Activated T-cell treated with anti-CD3 and anti-CD28 coated beads, Interleukin-2, amount 50 U/mL, for 24 hours (primary cell): ENCODE results near the gene PLD1.

Experiments used
- DNase-seq: peaks from one replicate; pipeline ENCODE4 v3.0.0-alpha.2; 2020
- H3K27ac Mint-ChIP-seq: 2 replicates; pipeline ENCODE4 v1.8.0; 2020; ENCODE audit warnings: mild to moderate bottlenecking, mixed read lengths
- H3K27me3 Mint-ChIP-seq: 2 replicates; pipeline ENCODE4 v1.8.0; 2020; ENCODE audit warnings: mixed read lengths
- H3K36me3 Mint-ChIP-seq: 2 replicates; pipeline ENCODE4 v1.8.0; 2020; ENCODE audit warnings: low read depth, mixed read lengths
- H3K4me1 Mint-ChIP-seq: 2 replicates; pipeline ENCODE4 v1.8.0; 2020; ENCODE audit warnings: low read depth, mixed read lengths
- H3K4me3 Mint-ChIP-seq: 2 replicates; pipeline ENCODE4 v1.8.0; 2020; ENCODE audit warnings: mild to moderate bottlenecking, moderate library complexity, mixed read lengths
- H3K9me3 Mint-ChIP-seq: 2 replicates; pipeline ENCODE4 v1.8.0; 2020; ENCODE audit warnings: mixed read lengths

PLD1 gene

GRCh38 chr3:171768281-171768900, 41.9 kb downstream of the PLD1 start:
- peaks cover 7% of the 10 kb centered on the region for H3K27me3 Mint-ChIP-seq
- no peaks in the 10 kb centered on the region for H3K36me3 Mint-ChIP-seq
- DNase-seq, result no peak
- H3K4me1 Mint-ChIP-seq, result peaks cover 3% of the 10 kb centered on the region
- H3K4me3 Mint-ChIP-seq, result no peak overlapping the region
- H3K9me3 Mint-ChIP-seq, result no peaks in the 10 kb centered on the region
- no peak overlapping the region for H3K27ac Mint-ChIP-seq

- Mint-ChIP-seq H3K36me3 (no peaks in the 10 kb centered on the region), H3K4me3 (no peak overlapping the region), H3K27ac (no peak overlapping the region), H3K4me1 (no peaks in the 10 kb centered on the region), H3K27me3 (peaks cover 15% of the 10 kb centered on the region), H3K9me3 (no peaks in the 10 kb centered on the region)
- DNase-seq, result no peak
These were observed 44.8 kb downstream of the PLD1 start for GRCh38 chr3:171765511-171765887.

DNA sequence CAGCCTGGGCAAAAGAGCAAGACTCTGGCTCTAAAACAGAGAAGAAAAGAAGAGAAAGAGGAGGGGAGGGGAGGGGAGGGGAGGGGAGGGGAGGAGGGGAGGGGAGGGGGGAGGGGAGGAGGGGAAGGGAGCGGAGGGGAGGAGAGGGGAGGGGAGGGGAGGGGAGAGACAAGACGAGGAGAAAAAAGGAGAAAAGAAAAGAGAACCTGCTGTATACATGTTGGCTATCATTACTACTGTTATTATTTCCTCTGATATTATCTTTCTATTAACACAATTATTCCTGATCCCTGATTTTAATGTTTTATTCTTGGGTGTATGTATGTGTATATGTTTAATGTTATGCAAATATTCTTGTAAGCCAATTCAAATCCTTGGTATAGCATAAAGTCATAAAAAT, 46.9 kb downstream of the PLD1 start:
- DNase-seq, result no peak
- Mint-ChIP-seq H3K27me3 (peaks cover 21% of the 10 kb centered on the region), H3K27ac (no peak overlapping the region), H3K9me3 (no peaks in the 10 kb centered on the region), H3K4me3 (no peak overlapping the region), H3K36me3 (no peaks in the 10 kb centered on the region), H3K4me1 (no peaks in the 10 kb centered on the region)

- Mint-ChIP-seq H3K4me1 (no peaks in the 10 kb centered on the region), H3K27ac (no peak overlapping the region), H3K27me3 (peaks cover 23% of the 10 kb centered on the region), H3K36me3 (no peaks in the 10 kb centered on the region), H3K9me3 (no peaks in the 10 kb centered on the region), H3K4me3 (no peak overlapping the region)
- DNase-seq, result no peak
These were observed 49.8 kb downstream of the PLD1 start for GRCh38 chr3:171760477-171760876.

DNA sequence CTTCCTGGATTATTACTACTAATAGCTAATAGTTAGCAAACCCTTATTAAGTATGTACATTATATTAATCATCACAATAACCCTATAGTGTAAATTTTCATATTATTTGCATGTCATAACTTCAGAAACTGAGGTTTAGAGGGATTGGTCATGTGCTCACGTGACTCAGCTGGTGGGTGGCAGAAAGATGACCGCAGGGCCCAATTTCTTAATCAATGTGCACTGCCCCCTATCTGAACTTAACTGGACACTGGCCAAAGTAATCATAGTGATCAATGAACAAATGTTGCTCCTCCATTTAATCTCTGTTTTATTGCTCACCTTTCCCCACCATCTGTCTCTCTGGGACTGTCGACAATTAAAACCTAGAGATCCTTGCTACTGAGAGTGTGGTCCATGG, 52.2 kb downstream of the PLD1 start:
- H3K4me3 Mint-ChIP-seq, result no peak overlapping the region
- H3K27me3 Mint-ChIP-seq, result peaks cover 23% of the 10 kb centered on the region
- H3K4me1 Mint-ChIP-seq, result peaks cover under 1% of the 10 kb centered on the region
- no peaks in the 10 kb centered on the region for H3K9me3 Mint-ChIP-seq
- DNase-seq, result no peak
- H3K27ac Mint-ChIP-seq, result no peak overlapping the region
- no peaks in the 10 kb centered on the region for H3K36me3 Mint-ChIP-seq

DNA sequence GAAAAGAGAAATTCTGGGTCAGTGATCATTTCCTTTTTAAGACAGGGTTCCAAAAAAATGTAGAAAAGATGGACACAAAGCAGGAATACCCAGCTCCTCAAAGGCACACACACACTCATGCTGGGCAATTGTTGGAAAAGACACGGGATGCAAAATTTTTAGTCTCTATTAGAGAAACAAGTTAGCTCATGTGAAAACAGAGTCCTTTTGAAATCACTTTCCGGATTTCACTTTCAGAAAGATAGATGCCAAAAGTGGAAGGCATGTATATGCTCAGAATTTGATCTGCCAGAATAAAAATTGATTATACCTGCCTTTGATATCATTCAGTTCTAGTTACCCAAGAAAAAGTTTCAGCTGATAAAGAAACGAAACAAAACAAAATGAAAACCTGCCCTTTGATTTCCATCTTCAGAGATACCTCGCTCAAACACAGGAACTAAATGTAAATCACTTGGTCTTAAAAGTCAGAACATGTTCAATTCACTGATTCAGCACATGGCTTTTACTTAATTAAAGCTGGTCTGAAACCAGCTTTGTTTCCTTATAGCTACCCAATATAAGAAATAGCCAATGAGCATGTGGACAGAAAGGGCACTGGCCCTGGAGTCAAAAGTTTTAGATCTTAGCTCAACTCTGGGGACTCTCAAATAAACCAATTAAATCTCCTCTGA, 52.8 kb downstream of the PLD1 start:
- Mint-ChIP-seq H3K27me3 (peaks cover 21% of the 10 kb centered on the region), H3K27ac (no peak overlapping the region), H3K4me3 (no peak overlapping the region), H3K4me1 (peaks cover 3% of the 10 kb centered on the region), H3K9me3 (no peaks in the 10 kb centered on the region), H3K36me3 (no peaks in the 10 kb centered on the region)
- no peak for DNase-seq

DNA sequence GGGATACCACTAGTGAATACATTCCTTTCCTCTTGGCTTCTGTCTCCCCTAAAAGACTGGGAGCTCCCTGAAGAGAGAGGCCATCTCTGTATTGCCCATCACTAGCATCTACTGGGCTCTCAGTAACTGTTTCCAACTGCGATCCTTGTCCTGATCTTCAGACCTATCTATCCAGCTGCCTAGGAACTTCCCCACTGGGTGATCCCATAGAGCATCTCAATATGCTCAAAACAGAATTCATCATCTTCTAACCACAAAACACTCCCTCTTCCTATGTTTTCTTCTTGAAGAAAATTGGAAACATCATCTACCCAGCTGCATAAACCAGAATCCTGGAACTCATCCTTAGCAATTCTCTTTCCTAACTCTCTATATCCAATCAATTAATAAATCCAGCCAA, 54.6 kb downstream of the PLD1 start:
- H3K27me3 Mint-ChIP-seq, result peaks cover 12% of the 10 kb centered on the region

DNA sequence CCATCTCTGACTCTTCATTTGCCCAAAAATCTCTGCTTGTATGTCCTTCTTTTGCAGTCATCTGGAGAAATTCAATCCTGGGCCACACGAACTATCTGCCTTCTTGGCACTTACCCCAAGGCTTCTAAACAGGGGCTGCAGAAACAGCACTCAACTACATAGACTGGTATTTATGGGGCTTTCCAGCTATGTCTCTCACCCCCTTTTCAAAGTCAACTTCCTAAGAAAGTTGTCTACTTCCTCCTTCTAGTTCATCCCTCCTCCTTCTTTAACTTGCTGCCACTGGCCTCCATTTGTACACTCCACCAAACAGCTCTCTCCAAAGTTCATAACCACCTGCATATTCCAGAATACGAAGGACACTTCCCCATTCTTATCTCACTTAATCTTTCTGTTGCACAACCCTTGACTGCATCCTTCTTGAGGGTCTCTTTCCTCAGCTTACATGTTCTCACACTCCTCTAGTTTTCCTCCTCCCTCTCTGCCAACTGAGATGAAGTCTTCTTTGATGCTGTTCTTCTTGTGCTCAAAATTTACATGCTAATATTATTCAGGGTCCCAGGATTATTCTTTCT, 55.2 kb downstream of the PLD1 start:
- Mint-ChIP-seq H3K27ac (no peak overlapping the region), H3K4me1 (peaks cover 6% of the 10 kb centered on the region), H3K4me3 (no peak overlapping the region), H3K36me3 (no peaks in the 10 kb centered on the region), H3K27me3 (peaks cover 7% of the 10 kb centered on the region), H3K9me3 (no peaks in the 10 kb centered on the region)
- DNase-seq, result no peak

More for the DNA sequence above, 54.6 kb downstream of the PLD1 start:
- H3K36me3 Mint-ChIP-seq, result no peaks in the 10 kb centered on the region
- no peaks in the 10 kb centered on the region for H3K9me3 Mint-ChIP-seq
- H3K4me3 Mint-ChIP-seq, result no peak overlapping the region
- H3K4me1 Mint-ChIP-seq, result peaks cover 6% of the 10 kb centered on the region
- H3K27ac Mint-ChIP-seq, result no peak overlapping the region
- DNase-seq, result no peak

- no peak overlapping the region for H3K27ac Mint-ChIP-seq
- H3K9me3 Mint-ChIP-seq, result no peaks in the 10 kb centered on the region
- no peak for DNase-seq
- no peak overlapping the region for H3K4me3 Mint-ChIP-seq
- peaks cover 10% of the 10 kb centered on the region for H3K27me3 Mint-ChIP-seq
- peaks cover 6% of the 10 kb centered on the region for H3K4me1 Mint-ChIP-seq
- H3K36me3 Mint-ChIP-seq, result no peaks in the 10 kb centered on the region
These were observed 56.4 kb downstream of the PLD1 start for GRCh38 chr3:171753665-171754408.

- H3K27me3 Mint-ChIP-seq, result peaks cover 14% of the 10 kb centered on the region
- no peak overlapping the region for H3K27ac Mint-ChIP-seq
- no peaks in the 10 kb centered on the region for H3K9me3 Mint-ChIP-seq
- H3K4me1 Mint-ChIP-seq, result peaks cover 6% of the 10 kb centered on the region
- no peaks in the 10 kb centered on the region for H3K36me3 Mint-ChIP-seq
- DNase-seq, result no peak
- H3K4me3 Mint-ChIP-seq, result no peak overlapping the region
These were observed 57.2 kb downstream of the PLD1 start for GRCh38 chr3:171753025-171753472.

GRCh38 chr3:171752329-171752728, 58.0 kb downstream of the PLD1 start:
- no peaks in the 10 kb centered on the region for H3K9me3 Mint-ChIP-seq
- H3K36me3 Mint-ChIP-seq, result no peaks in the 10 kb centered on the region
- DNase-seq, result no peak

DNA sequence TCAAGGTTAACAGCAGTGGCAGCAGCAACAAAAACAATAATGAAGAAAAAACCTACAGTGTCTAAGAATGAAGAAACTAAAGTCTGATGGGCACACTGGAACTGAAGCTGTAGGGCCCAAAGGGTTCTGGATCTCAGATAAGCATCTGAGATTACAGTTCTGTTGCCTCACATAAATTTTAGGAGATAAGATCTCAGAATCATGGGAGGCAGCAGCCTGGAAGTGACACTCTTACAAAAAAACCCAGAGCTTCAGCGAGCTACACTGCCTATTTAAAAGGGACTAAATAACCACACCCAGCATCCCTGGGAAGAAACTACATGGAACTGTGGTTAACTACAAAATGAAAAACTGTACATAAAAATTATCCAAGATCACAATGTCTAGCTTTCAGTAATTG, 61.2 kb downstream of the PLD1 start:
- Mint-ChIP-seq H3K4me1 (peaks cover 6% of the 10 kb centered on the region), H3K27ac (no peak overlapping the region)

More at GRCh38 chr3:171752329-171752728, 58.0 kb downstream of the PLD1 start:
- H3K27ac Mint-ChIP-seq, result no peak overlapping the region
- no peak overlapping the region for H3K4me3 Mint-ChIP-seq
- H3K4me1 Mint-ChIP-seq, result peaks cover 6% of the 10 kb centered on the region
- peaks cover 17% of the 10 kb centered on the region for H3K27me3 Mint-ChIP-seq

GRCh38 chr3:171748064-171748924, 62.0 kb downstream of the PLD1 start:
- H3K27ac Mint-ChIP-seq, result no peak overlapping the region
- no peaks in the 10 kb centered on the region for H3K36me3 Mint-ChIP-seq
- H3K9me3 Mint-ChIP-seq, result no peaks in the 10 kb centered on the region
- no peak for DNase-seq
- H3K4me3 Mint-ChIP-seq, result no peak overlapping the region
- peaks cover 6% of the 10 kb centered on the region for H3K4me1 Mint-ChIP-seq
- H3K27me3 Mint-ChIP-seq, result peaks cover 35% of the 10 kb centered on the region

More for the DNA sequence above, 61.2 kb downstream of the PLD1 start:
- no peaks in the 10 kb centered on the region for H3K36me3 Mint-ChIP-seq
- no peak for DNase-seq
- no peaks in the 10 kb centered on the region for H3K9me3 Mint-ChIP-seq
- H3K4me3 Mint-ChIP-seq, result no peak overlapping the region
- peaks cover 33% of the 10 kb centered on the region for H3K27me3 Mint-ChIP-seq
